Femur (tissue), 1 donor: ENCODE results near the gene ATP11B.

ENCODE experiments used
- DNase-seq: peaks from one replicate; pipeline ENCODE4 v3.0.0-alpha.2; 2017

ATP11B gene

GRCh38 chr3:182792901-182793662 is at the start of gene ATP11B:
ATP11B (plus strand) TSS chr3:182793504; CDS start chr3:182793760, 256 bp downstream.
- DNase-seq: peak; percentile 87

GRCh38 chr3:182746959-182747358 is 46.3 kb upstream of the ATP11B start:
- DNase-seq: no peak

- no peak for DNase-seq
These were observed 38.0 kb upstream of the ATP11B start for GRCh38 chr3:182755308-182755707.

DNA sequence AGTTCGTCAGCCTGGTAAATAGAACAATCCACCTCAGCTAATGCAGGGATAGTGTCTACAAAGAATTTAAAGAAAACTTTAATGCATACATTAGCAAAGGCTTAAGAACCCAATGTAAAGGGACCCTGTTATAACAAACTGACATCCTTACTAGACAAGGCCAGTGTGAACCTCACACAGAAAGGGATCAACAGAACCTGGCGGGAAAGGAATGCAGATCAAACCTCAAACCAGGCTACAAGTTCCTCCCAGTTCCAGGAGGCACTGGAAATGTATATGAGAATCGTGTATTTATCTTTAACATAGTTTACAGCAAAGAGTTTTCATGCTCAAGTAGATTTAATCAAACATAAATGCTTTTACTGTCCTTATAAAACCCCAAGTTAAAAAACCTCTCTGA is 37.6 kb upstream of the ATP11B start:
- DNase-seq: no peak

DNA sequence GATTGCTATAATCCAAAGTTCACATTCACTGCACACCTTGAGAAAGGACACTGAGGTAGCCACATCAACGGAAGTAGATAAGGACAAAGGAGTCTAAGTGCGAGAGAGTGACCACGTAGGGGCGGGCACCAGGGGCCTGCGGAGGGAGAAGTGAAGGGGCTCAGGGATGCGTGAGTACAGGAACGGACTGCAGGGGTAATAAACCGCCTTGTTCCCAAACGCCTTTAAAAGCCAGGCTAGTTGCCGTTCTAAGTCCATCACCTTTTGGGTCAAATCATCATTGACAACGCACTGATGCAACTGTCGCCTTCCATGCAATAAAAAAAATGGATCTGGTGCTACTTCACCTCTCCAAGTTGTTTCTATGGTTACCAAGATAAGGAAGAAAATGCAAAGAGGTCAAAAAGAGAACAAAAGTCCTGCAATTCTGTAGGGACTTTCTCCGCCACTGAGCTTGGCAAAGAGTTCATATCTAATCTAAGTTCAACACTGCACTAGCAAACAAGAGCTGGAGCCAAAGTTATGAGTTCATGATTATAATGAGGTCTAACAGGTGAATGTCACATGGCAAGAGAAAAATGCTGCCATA is 32.6 kb upstream of the ATP11B start:
- no peak for DNase-seq

GRCh38 chr3:182763896-182764295 is 29.4 kb upstream of the ATP11B start:
- DNase-seq: no peak

DNA sequence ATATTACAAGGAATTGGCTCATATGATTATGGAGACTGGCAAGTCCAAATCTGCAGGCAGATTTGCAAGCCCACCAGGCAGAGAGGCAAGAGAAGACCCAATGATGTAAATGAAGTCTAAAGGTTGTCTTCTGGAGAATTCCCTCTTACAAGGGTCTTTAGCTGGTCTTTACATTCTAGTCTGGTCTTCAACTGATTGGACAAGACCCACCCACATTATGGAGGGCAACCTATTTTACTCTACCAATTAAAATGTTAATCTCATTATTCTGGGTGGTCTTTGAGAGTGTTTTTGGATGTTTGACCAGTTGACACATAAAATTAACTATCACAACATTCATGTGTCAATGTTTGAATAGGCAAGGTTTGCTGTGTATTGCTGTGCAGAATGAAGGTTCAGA is 28.0 kb upstream of the ATP11B start:
- no peak for DNase-seq

GRCh38 chr3:182766099-182766498 is 27.2 kb upstream of the ATP11B start:
- DNase-seq: no peak

- no peak for DNase-seq
These were observed 24.9 kb upstream of the ATP11B start for GRCh38 chr3:182768413-182768812.

DNA sequence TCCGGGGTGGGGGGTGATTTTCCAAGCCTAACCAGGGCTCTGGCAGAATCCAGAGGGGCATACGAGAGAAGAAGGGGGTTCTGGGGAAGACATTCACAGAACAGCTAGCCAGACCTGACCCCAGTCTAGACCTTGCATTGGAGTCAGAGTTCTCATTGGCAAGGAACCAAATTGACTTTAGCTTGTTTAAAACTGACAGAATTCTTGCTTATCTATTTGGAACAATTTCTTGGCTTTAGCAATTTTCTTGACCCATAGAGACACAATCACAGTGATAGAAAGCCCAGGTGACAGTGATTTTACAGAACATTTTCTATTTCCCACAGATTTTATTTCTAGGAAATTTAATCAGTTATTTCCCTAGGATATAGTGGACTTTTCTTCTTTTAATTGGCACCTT is 23.6 kb upstream of the ATP11B start:
- no peak for DNase-seq

DNA sequence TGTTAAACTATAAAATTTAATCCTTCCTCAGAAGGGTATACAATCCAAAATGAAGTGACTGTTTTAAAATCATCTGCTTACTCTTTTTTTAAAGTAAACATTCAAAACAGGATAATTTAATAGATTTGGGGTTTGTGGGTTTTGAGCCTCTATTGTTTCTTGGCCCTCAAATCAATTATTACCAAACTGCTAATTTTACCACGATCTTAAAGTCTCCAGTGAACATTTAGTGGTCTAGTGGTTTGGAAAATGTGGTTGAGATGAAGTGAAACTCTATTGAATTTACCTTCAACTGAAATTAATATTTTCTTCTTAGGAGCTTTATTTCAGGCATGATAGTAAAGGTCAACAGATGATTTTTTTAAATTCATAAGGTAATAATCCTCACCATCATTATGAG is 11.2 kb upstream of the ATP11B start:
- DNase-seq: no peak

DNA sequence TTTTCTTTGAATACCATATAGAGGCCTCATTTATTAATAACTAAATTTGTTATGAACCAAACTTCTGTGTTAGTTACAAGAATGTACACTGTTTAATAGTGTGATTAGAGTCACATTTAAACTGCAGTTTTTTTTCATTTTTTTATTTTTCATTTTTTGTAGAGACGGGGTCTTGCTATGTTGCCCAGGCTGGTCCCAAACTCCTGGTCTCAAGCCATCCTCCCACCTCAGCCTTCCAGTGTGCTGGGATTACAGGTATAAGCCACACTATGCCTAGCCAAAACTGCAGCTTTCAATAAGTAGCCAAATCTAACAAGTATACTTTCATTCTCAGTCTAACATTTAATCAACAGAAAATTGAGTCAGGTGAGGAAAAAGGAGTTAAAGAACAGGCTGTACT is 10.2 kb upstream of the ATP11B start:
- no peak for DNase-seq

- no peak for DNase-seq
These were observed 8.8 kb upstream of the ATP11B start for GRCh38 chr3:182784542-182784941.

GRCh38 chr3:182785142-182785541 is 8.2 kb upstream of the ATP11B start:
- DNase-seq: no peak

- DNase-seq: no peak
These were observed 7.5 kb upstream of the ATP11B start for GRCh38 chr3:182785756-182786155.

DNA sequence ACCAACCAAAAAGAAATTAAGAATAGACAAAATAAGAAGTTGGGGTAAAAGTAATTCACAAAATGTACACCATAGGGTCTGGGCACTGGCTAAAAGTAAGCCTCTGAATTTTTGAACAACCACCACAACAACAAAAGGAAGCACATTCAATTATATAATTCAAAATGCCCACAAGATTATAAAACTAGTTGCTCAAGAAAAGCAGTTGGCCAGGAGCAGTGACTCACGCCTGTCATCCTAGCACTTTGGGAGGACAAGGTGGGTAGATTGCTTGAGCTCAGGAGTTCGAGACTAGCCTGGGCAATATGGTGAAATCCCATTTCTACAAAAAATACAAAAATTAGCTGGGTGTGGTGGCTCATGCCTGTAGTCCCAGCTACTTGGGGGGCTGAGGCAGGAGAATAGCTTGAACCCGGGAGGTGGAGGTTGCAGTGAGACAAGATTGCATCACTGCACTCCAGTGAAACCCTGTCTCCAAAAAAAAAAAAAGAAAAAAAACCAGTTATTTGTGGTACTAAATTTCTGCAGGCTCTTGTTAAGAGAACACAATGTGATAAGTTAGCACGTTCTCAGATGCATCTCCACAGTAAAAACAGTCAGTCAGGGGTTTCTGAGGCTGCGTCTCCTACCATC is 6.6 kb upstream of the ATP11B start:
- no peak for DNase-seq

DNA sequence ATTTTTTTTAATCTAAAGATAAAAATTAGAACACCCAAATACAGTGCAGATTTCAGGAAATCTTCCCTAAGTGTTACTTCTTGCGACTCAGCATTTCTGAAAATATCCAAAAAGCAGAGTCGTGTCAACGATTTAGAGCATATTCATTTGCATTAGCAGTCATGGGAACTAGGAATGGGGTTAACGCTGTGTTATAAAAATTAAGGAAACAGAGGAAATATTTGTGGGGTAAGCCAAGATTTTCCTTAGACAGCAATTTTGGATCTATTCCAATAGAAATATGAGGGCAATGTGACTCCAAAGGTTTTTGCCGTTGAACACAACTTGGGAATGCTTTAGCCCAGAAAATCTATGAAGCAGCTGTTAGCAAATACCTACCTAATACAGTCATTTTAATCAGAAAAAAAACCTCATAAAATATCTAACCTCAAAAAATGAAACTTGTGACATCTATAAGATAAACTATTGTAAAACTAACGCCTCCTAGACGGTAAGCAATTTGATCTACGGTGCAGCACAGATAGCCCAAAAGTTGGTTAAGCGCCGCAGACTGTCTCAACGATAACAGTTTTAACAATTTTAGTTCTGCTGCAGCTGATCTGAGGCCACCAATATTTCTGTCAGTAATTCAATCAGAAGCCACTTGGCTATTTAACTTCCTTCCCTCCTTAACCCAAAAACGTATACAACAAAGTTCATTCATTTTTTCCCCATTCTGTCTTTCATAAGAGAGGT is 5.8 kb upstream of the ATP11B start:
- DNase-seq: no peak

DNA sequence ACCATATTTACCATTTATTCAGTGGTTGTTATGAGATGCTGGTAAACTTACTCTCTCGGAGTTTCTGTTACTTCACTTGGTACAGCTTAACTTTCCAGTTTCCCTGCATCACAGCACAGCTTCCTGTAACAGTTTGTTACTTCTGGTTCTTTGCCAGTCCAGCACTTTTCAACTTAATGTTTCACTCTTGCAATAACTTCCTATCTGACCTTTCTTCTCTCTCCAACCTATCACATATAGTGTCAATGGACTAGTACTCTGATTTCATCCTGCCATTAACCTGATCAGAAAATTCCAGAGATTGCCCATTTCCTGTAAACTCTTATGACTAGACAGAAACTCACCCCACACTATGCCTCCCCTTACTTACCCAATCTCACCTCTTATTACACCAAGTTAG is 3.9 kb upstream of the ATP11B start:
- DNase-seq: no peak

DNA sequence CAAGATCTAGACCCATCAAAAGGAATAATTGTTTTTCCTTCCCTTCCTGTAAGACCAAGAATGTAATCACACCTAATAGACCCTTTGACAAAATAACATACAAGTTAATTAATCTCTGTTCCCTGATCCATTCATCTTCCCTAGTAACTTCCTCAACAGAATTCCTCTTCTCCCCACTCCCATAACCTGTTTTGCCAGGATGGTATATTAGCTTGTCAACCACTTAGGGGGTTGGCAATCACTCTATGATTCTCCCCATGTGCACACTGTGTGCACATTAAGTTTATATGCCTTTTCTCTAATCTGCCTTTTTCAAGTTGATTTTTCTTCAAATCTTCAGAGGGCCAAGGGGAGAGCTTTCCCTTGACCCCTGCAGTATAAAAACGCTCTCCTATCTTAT is 2.7 kb upstream of the ATP11B start:
- DNase-seq: no peak

GRCh38 chr3:182793663-182794454 is 555 bp downstream of the ATP11B start:
- DNase-seq: peak; percentile 48

DNA sequence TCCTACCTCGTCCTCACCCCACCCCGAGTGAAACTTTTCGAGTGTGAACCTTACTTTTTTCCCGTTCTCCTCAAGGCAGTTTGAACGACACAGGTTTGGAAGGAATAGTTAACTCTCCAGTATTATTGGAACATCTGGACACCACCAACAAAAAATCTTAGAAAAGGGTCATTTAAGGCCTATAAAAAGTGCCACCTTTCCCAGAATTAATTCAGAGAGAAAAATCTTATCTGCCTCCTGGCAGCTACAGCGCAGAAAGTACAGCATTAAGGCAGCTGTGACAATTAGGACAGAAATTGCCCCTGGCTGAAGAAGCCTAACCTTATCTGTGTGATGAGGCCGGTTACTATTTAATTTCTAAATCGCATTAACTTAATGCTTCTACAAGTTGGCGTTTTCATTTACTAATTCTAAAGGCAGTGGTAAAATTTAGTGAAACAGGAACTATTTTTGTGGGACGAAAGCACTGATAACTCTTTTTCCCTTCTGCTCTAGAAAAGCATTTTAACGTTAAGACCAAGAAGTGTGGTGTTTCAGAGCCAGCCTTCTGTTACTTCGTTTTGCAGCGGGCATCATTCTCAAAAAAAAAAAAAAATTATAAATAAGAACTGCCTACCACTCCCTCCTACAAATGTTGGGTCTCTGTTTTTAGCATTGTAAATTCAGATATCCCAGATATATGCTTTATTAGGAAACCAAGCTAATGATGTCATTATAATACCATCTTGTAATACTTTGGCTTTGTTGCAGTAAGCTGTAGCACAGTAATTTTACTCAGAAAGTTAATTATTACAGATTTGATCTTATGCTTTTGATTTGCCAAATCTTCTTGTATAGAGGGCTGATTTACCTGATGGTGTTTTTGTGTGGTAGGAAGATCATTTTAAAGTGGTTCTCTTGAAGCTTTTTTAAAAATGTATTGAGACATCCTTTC is 1.4 kb downstream of the ATP11B start:
- DNase-seq: no peak

DNA sequence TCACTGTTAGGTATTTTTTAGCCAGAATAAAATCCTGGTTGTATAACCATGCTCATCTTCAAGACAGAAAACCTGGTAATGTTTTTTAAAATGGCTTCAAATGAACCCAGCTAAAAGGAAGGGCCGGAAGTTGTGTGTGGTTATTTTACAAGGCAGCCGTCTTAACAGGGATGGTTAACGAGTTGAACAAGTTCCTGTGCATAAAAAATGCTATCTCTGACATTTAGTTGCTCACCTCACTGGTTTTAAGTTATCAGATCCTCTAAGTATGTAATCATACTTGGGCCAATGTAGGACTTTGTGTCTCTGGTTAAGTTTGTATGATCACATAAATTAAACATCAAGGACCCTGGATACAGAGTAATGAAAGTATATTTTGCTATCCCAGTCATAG is 2.1 kb downstream of the ATP11B start:
- no peak for DNase-seq
